RWPE1 (cell line): ENCODE measurements around the gene AKNAD1.
A peak's percentile ranks its signal among the peaks of the same experiment; 100 is the strongest.

Experiments used
- CTCF ChIA-PET: fragments of 350-600 bp; sonication (Branson Sonifier 250); formaldehyde crosslinking; extraction: SDS; loops from one replicate; lab custom pipeline; 2021; lab: Yijun Ruan, JAX
- POLR2A ChIA-PET: fragments of 400-600 bp; formaldehyde crosslinking; extraction: SDS; loops from one replicate; lab custom pipeline; 2020; ENCODE audit warnings: antibody characterized with exemption; ENCODE audit not compliant: low non-redundant PET; lab: Yijun Ruan, JAX
- DNase-seq: peaks from one replicate; pipeline ENCODE4 v3.0.0; 2012; ENCODE audit warnings: low spot score
- H3K27ac ChIP-seq: fragments of 450-650 bp; 2 replicates; pipeline ENCODE4 v1.5.1; 2017
- TF ChIP-seq, protein P1 (sequence below): fragments of 450-650 bp; conservative IDR thresholded peaks from 2 replicates; pipeline ENCODE4 v1.5.1; 2017; ENCODE audit warnings: low read depth, mild to moderate bottlenecking

The AKNAD1 gene

DNA sequence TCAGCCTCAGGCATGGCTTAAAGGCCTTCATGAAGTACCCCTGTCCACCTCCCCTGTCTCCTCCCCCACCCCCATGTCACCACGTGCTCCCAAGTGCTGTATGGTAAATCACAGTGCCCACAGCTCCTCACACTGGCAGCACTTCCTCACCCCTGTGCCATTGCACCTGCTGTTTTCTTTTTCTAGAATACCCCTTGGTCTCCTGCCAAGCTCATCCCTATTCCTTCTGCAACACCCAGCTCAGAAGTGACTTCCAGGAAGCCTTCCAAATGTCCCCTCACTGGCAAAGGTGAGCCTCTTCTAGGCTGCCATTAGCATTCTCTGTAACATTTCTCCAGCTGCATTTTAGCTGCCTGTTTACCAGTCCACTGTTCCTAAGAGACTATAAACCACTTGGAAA, 9.4 kb downstream of the AKNAD1 start:
- POLR2A ChIA-PET = no interaction called here
- TF ChIP-seq, protein P1, sequence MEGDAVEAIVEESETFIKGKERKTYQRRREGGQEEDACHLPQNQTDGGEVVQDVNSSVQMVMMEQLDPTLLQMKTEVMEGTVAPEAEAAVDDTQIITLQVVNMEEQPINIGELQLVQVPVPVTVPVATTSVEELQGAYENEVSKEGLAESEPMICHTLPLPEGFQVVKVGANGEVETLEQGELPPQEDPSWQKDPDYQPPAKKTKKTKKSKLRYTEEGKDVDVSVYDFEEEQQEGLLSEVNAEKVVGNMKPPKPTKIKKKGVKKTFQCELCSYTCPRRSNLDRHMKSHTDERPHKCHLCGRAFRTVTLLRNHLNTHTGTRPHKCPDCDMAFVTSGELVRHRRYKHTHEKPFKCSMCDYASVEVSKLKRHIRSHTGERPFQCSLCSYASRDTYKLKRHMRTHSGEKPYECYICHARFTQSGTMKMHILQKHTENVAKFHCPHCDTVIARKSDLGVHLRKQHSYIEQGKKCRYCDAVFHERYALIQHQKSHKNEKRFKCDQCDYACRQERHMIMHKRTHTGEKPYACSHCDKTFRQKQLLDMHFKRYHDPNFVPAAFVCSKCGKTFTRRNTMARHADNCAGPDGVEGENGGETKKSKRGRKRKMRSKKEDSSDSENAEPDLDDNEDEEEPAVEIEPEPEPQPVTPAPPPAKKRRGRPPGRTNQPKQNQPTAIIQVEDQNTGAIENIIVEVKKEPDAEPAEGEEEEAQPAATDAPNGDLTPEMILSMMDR = no peak
- CTCF ChIA-PET = no interaction called here
- no peak overlapping the region for H3K27ac ChIP-seq
- DNase-seq = no peak

DNA sequence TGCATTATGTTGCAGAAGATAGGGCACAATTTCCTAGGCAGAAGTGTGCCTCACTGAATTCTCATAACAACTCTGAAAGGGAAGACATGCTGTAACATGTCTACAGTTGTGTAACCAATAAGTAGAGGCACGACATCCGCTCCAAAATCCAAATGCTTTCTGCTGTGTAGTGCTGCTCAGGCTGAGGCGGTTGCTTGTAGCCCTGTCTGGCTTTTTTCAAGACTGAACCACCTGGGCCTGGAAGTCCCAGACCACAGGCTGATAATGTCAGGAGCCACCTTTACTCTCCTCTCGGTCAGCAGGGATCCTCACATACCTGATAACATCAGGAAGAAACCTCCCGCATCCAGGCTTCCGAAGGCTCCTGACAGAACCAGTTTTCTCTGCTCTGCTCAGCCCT, 10.9 kb downstream of the AKNAD1 start:
- peak; percentile 59 for DNase-seq
- peak overlapping the region; percentile 90 for H3K27ac ChIP-seq
- ChIA-PET POLR2A (no interaction called here), CTCF (interaction anchor here (0.7 to 1.2 kb wide), 3 partner anchors 18 to 265 kb away, joined by 3 read pairs; no protein-coding TSS in a partner anchor)
- TF ChIP-seq, protein P1 = no peak

DNA sequence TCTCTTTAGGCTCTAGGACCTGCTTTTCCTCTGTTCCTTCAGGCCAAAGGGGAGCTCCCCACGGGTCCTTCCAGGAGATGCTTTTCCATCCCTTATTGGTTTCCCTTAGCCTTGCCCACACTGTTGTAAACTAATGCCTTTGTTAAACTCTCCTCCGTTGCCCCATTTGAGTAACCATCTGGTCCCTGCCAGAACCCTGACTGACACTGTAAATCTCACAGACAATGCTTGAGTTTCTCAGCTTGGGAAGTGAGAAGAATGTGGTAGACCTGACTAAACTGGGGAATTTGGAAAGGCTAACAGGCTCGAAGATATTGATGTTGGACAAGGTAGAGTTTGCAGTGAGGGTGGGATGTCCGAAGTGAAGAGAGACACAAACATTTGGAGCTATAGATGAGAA, 11.4 kb downstream of the AKNAD1 start:
- no peak for DNase-seq
- TF ChIP-seq, protein P1 = no peak
- ChIA-PET CTCF (interaction anchor here (0.7 to 1.2 kb wide), 3 partner anchors 18 to 266 kb away, joined by 3 read pairs; no protein-coding TSS in a partner anchor), POLR2A (no interaction called here)
- peak overlapping the region; percentile 90 for H3K27ac ChIP-seq

DNA sequence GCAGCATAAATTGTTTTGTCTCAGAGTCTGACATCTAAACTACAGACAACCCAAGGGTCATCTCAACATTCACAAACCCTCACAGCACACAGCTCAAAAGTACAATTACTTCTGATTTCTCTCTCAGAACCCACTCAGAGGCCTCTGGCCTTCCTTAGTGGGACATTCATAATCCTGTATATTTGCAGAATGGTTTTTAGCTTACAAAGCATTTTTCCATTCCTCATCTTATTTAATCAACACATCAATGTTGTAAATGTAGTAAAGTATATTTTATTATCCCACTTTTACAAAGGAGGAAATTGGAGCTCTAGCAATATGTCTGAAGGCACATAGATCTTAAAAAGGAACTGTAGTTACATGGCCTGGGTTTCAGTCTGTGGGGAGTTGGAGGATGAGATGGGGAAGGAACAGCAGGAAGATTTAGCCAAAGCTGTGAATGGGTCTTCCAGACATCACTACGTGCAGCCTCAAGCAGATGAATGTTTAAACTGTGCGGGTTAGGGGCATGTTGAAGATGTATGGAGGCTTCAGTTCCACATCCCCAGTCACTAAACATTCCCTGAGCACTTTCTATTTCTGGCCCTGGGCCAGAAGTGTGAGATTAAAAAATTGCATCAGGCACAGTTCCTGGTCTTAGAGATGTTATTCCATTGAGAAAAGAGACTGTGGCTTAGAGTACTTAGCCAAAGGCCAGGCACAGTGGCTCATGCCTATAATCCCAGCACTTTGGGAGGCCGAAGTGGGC, 13.3 kb downstream of the AKNAD1 start:
- H3K27ac ChIP-seq = no peak overlapping the region; the same call in 1 of the 2 replicates
- POLR2A ChIA-PET = no interaction called here
- TF ChIP-seq, protein P1 = no peak
- CTCF ChIA-PET = interaction anchor here (0.9 kb wide), 1 partner anchor 15 kb away, joined by 3 read pairs; no protein-coding TSS in a partner anchor
- DNase-seq = no peak

DNA sequence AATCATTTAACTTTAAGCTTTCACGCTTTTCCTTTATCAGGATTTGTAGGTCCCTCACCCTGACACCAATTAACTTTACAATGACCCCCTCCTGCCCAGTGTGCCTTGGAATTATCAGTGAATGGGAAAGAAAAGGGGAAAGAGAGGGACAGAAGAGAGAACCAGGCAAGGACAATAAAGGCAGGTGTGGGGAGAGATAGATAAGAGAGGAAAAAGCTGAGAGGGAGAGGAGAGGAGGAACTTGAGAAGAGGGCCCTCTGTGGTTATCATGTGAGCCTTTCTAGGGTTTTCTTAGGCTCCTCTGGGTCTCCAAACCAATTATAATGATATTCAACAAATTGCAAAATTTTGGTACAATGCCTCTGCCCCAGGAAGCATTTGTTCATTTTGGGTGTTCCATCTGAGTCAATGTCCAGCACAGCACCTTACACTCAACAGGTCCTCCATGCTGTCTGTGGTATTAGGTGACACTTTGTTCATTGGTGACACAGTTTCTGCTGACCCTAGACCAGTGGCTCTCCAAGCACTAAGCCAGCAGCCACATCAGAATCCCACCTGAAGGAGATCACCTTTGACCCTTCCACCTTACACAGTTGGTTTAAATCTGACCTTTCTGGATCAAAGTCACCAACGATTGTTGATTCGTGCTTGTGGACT, 14.2 kb downstream of the AKNAD1 start:
- TF ChIP-seq, protein P1 = no peak
- no peak for DNase-seq
- POLR2A ChIA-PET = no interaction called here
- CTCF ChIA-PET = interaction anchor here (0.9 kb wide), 1 partner anchor 14 kb away, joined by 3 read pairs; no protein-coding TSS in a partner anchor
- H3K27ac ChIP-seq = no peak overlapping the region

DNA sequence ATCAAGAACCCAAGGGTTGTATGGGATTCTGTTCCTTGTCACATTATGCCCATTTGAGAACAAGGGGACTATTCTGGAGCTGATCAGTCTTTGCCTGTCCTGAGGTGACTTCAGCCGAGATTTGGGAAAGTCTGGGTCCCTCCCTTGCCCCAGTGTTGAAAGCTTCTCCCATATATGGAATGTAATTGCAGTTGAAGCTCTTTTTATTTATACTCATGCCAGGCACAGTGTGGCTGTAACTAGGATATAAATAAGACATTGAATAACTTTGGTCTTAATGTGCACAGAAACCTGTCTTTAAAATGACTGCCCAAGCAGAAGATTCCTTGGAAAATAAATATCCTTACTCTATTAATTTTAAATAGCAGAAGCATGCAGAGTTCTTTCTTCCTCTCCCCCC, 15.2 kb downstream of the AKNAD1 start:
- ChIA-PET POLR2A (no interaction called here), CTCF (no interaction called here)
- TF ChIP-seq, protein P1 = no peak
- no peak for DNase-seq
- H3K27ac ChIP-seq = no peak overlapping the region
